Measurements from ENCODE around the gene PANK3. TPM values are rescaled to one million over a fixed set of nuclear protein-coding genes. Genes with fewer than 3 reads are reported as not detected.

PANK3 gene
- total RNA-seq, 1 experiment from 2014 or later: 82.6 TPM

DNA sequence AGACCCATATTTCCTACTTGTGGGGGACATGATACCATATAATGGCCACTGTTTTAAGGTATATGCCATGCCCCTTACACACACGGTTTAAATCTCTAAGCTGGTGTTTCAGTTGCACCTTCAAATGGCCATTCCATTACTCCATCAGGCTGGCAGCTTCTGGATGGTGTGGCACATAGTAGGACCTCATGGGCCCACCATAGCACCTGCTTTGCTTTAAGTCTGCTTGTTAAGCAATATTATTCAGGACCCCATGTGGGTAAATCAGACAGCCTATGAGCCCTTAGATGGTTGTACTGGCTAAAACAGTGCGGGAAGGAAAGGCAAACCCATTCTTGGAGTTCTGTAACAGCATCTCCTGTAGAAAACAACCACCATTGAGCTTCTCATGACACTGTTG, 27.4 kb upstream of the PANK3 start:
- Histone ChIP-seq H4K8ac (replicated peaks; ENCODE audit: insufficient read length, low read depth, low read length) (no peak overlapping the region), H3K4me2 (ENCODE audit: insufficient read depth, insufficient read length, low read length) (no peak overlapping the region), H2BK12ac (ENCODE audit: insufficient read length, low read depth, low read length) (no peak overlapping the region), H3K27me3 (ENCODE audit: insufficient read depth, low read length) (no peaks in the 10 kb centered on the region), H3K9ac (ENCODE audit: extremely low read depth, insufficient read length, low read length) (no peak overlapping the region), H3K23ac (ENCODE audit: insufficient read length, low read depth, low read length) (no peak overlapping the region), H3K4me1 (ENCODE audit: insufficient read depth, low read length) (no peaks in the 10 kb centered on the region), H2BK15ac (ENCODE audit: low read depth, low read length) (no peak overlapping the region), H3K27ac (ENCODE audit: insufficient read length, low read depth, low read length) (no peak overlapping the region), H4K20me1 (ENCODE audit: control insufficient read depth, insufficient read depth, insufficient read length) (no peaks in the 10 kb centered on the region), H2BK20ac (ENCODE audit: low read depth, low read length, poor library complexity, severe bottlenecking) (no peak overlapping the region), H2BK5ac (ENCODE audit: insufficient read length, low read length) (no peak overlapping the region), H2AFZ (ENCODE audit: low read length) (no peak overlapping the region), H3K23me2 (ENCODE audit: insufficient read length, low read depth, low read length, poor library complexity, severe bottlenecking) (no peaks in the 10 kb centered on the region), H3K14ac (ENCODE audit: insufficient read depth, low read length) (no peak overlapping the region), H3K56ac (ENCODE audit: insufficient read length, low read depth, low read length) (no peak overlapping the region), H2BK120ac (ENCODE audit: low read depth, low read length, poor library complexity, severe bottlenecking) (no peak overlapping the region), H4K91ac (ENCODE audit: insufficient read length, low read depth, low read length) (no peak overlapping the region), H2AK5ac (ENCODE audit: insufficient read length, low read length) (no peak overlapping the region), H4K5ac (ENCODE audit: insufficient read length, low read depth, low read length) (no peak overlapping the region), H3K9me3 (ENCODE audit: control insufficient read depth, low read depth, low read length) (no peaks in the 10 kb centered on the region), H3K79me2 (ENCODE audit: insufficient read depth, low read length) (no peaks in the 10 kb centered on the region), H3K4ac (ENCODE audit: low read depth, low read length) (no peak overlapping the region), H3K18ac (ENCODE audit: insufficient read length, low read depth, low read length) (no peak overlapping the region), H3T11ph (ENCODE audit: low read length) (no peak overlapping the region), H3K79me1 (ENCODE audit: insufficient read depth, low read depth, low read length, poor library complexity, severe bottlenecking) (no peaks in the 10 kb centered on the region)
- 0 out of 4 replicates have a peak, but pooled peaks cover 0 to 4% of the 10 kb centered on the region in 2 experiments for H3K4me1 Mint-ChIP-seq
- no peak overlapping the region for H3K4me3 Mint-ChIP-seq
- no peaks in the 10 kb centered on the region for H3K36me3 Mint-ChIP-seq (ENCODE audit: insufficient read depth in 1 of 3, low read depth in 3 of 3)
- WGBS (ENCODE audit: extremely low coverage, insufficient read length, low lambda C conversion rate): no CpG with 5 or more reads among the region's 2 CpGs
- TF ChIP-seq, protein P1, sequence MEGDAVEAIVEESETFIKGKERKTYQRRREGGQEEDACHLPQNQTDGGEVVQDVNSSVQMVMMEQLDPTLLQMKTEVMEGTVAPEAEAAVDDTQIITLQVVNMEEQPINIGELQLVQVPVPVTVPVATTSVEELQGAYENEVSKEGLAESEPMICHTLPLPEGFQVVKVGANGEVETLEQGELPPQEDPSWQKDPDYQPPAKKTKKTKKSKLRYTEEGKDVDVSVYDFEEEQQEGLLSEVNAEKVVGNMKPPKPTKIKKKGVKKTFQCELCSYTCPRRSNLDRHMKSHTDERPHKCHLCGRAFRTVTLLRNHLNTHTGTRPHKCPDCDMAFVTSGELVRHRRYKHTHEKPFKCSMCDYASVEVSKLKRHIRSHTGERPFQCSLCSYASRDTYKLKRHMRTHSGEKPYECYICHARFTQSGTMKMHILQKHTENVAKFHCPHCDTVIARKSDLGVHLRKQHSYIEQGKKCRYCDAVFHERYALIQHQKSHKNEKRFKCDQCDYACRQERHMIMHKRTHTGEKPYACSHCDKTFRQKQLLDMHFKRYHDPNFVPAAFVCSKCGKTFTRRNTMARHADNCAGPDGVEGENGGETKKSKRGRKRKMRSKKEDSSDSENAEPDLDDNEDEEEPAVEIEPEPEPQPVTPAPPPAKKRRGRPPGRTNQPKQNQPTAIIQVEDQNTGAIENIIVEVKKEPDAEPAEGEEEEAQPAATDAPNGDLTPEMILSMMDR (conservative IDR thresholded peaks at IDR 0.05): no peak
- H3K27ac Mint-ChIP-seq: no peak overlapping the region
- no peak for DNase-seq
- no peaks in the 10 kb centered on the region for H3K9me3 Mint-ChIP-seq
- H3K27me3 Mint-ChIP-seq (ENCODE audit: low read depth): peaks cover 9% of the 10 kb centered on the region
